Adrenal gland (tissue), 12 donors: Measurements from ENCODE around the gene TADA3. TPM values are rescaled to one million over a fixed set of nuclear protein-coding genes. Genes with fewer than 3 reads are reported as not detected.

ENCODE experiments used
- DNase-seq, 7 donors: peaks; one replicate each; pipeline ENCODE4 v3.0.0-alpha.2; 2019 to 2020
- H3K27ac ChIP-seq, 5 donors: fragments of 200-600 bp; sonication (generic) in 4 of 5; 1 replicate in 3 of 5; 2 replicates in 2 of 5; pipeline versions ENCODE4 v1.5.1 to v1.8.0; 2016 to 2020; ENCODE audit warnings: mild to moderate bottlenecking in 1 of 5
- H3K27me3 ChIP-seq: fragments of 200-600 bp; 2 replicates; pipeline ENCODE4 v1.8.0; 2021
- H3K36me3 ChIP-seq, 2 donors: fragments of 200-600 bp; replicated peaks in 1 of 2; 1 replicate in 1 of 2; 2 replicates in 1 of 2; pipeline versions ENCODE4 v1.5.1 to v1.8.0; 2018 to 2022
- H3K4me1 ChIP-seq, 2 donors: fragments of 200-600 bp; replicated peaks in 1 of 2; 1 replicate in 1 of 2; 2 replicates in 1 of 2; pipeline versions ENCODE4 v1.5.1 to v1.8.0; 2018 to 2021
- H3K4me3 ChIP-seq, 4 donors: fragments of 200-600 bp; sonication (generic) in 3 of 4; one replicate each; pipeline ENCODE4 v1.5.1; 2016 to 2018
- H3K9me3 ChIP-seq, 3 donors: fragments of 200-600 bp; sonication (generic) in 1 of 3; replicated peaks in 1 of 3; 1 replicate in 2 of 3; 2 replicates in 1 of 3; pipeline versions ENCODE4 v1.5.1 to v1.8.0; 2016 to 2021
- CTCF ChIP-seq, 6 experiments: fragments of 450-650 bp in 4 of 6; fragments of 200-600 bp in 2 of 6; sonication (generic) in 1 of 6; IDR thresholded peaks; 1 replicate in 5 of 6; 2 replicates in 1 of 6; pipeline versions ENCODE4 v1.5.1 to v1.8.0; 2016 to 2021; ENCODE audit warnings: antibody characterized with exemption in 6 of 6, mild to moderate bottlenecking in 2 of 6, moderate library complexity in 1 of 6
- POLR2A ChIP-seq, 2 donors: fragments of 450-650 bp; IDR thresholded peaks; one replicate each; pipeline ENCODE4 v1.6.1; 2017; ENCODE audit warnings: antibody characterized with exemption in 2 of 2, mild to moderate bottlenecking in 2 of 2, moderate library complexity in 1 of 2
- WGBS, 4 donors: extraction: QIAGEN DNeasy Blood & Tissue Kit in 2 of 4; methylation state at CpG; one replicate each; pipeline versions ENCODE4 v1.1.5 to v1.1.7; 2013 to 2017; 5-methylcytosine and 5-hydroxymethylcytosine counted together
- intact Hi-C, 2 donors: fragments of 100-400 bp; cut with DNase I; formaldehyde crosslinking; loops; one replicate each; pipeline versions ENCODE4 v1.14.1 to v1.15.0; 2022 to 2023
- polyA plus RNA-seq, 3 donors: library from polyadenylated mRNA; stranded (reverse); fragments of 200-250 nt in 2 of 3; fragments of 350-450 nt in 1 of 3; fragmentation: Illumina TruSeq in 1 of 3; extraction: RNeasy Lipid Tissue Mini Kit (QIAGEN cat#74804) in 1 of 3; gene quantifications; one replicate each; pipeline ENCODE4 v1.2.3, GENCODE V29; 2013 to 2014
- total RNA-seq, 9 donors: library from RNA; depleted of rRNA in 4 of 9; stranded (reverse); fragments of >200 nt in 4 of 9; fragments of 120-200 nt in 1 of 9; fragmentation: NEBNext Ultra II Directional in 1 of 9; extraction: Animal tissue kit (Norgen Biotek cat#: 25700) in 1 of 9; gene quantifications; one replicate each; pipeline versions ENCODE4 v1.1.0 to v1.2.4, GENCODE V29; 2013 to 2023
- donor health status: healthy with polysubstance abuse.
- donor health status: Bipolar disorder and iron deficiency.
- donor health status: DM: yes; HTN: yes; CAD: no.
- donor health status: DM: no; HTN: no; CAD: no.
- donor health status: DM: no; HTN: no; CAD: no.
- donor health status: DM: yes; HTN: yes; CAD: no.

The TADA3 gene
- total and polyA plus RNA-seq, 12 donors, result 49.7 to 148 (median 115) TPM

DNA sequence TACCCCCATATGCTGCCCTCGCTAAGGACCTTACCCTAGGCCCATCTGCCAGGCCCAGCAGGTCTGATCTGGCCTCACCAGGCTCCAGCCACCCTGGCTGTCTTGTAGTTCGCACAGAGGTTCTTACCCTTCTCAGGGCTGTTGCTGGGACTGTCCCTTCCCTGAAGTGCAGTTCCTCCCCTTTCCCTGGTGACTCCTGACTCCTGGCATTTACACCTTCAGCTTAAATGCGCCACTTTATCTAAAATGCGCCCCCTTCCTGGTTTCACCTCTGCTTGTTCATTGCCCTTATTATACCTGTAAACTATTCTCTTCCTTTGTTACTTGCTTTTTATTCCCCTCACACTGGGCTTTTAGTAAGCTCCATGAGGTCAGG, 17.0 kb upstream of the TADA3 start:
- DNase-seq, result no peak
- intact Hi-C loops, result loop anchor here in 1 of 2 donors (10.0 kb wide), 1 partner anchor 54 kb away; no protein-coding TSS in a partner anchor
- peak overlapping the region; percentile 11 to 93 (median 88) for H3K27ac ChIP-seq
- peaks cover 0 to 38% of the 10 kb centered on the region in 2 donors for H3K36me3 ChIP-seq
- H3K9me3 ChIP-seq, result no peaks in the 10 kb centered on the region
- H3K4me3 ChIP-seq, result peak overlapping the region in 2 of 4 donors; percentile 52 to 68
- TF ChIP-seq CTCF (IDR thresholded peaks at IDR 0.05), result no peak
- TF ChIP-seq POLR2A (IDR thresholded peaks at IDR 0.05), result no peak
- WGBS, 4 donors, result 86 to 89% (median 88%) methylated on average over 4 of the region's 4 CpGs
- peaks cover 0 to 15% of the 10 kb centered on the region in 2 donors for H3K4me1 ChIP-seq
- H3K27me3 ChIP-seq, result no peaks in the 10 kb centered on the region

- no peak for DNase-seq
- peak overlapping the region in 3 of 5 donors; percentile 87 to 93 (median 89) for H3K27ac ChIP-seq
- peaks cover 0 to 15% of the 10 kb centered on the region in 2 donors for H3K4me1 ChIP-seq
- intact Hi-C loops, result loop anchor here in 1 of 2 donors (10.0 kb wide), 1 partner anchor 54 kb away; no protein-coding TSS in a partner anchor
- H3K4me3 ChIP-seq, result no peak overlapping the region
- no peaks in the 10 kb centered on the region for H3K9me3 ChIP-seq
- peaks cover 0 to 41% of the 10 kb centered on the region in 2 donors for H3K36me3 ChIP-seq
- 68 to 90% (median 81%) methylated on average over 5 to 7 of the region's 7 CpGs for WGBS, 4 donors
- TF ChIP-seq POLR2A (IDR thresholded peaks at IDR 0.05) (no peak), CTCF (IDR thresholded peaks at IDR 0.05) (peak in 2 of 6 experiments; percentile 4 to 13)
- H3K27me3 ChIP-seq, result no peaks in the 10 kb centered on the region
Observed at GRCh38 chr3:9808345-9809037, 16.2 kb upstream of the TADA3 start.

GRCh38 chr3:9807981-9808344, 15.7 kb upstream of the TADA3 start:
- no peaks in the 10 kb centered on the region for H3K27me3 ChIP-seq
- no peaks in the 10 kb centered on the region for H3K9me3 ChIP-seq
- no peak for TF ChIP-seq POLR2A (IDR thresholded peaks at IDR 0.05)
- TF ChIP-seq CTCF (IDR thresholded peaks at IDR 0.05), result no peak
- no peak for DNase-seq
- H3K4me1 ChIP-seq, result peaks cover 0 to 15% of the 10 kb centered on the region in 2 donors
- intact Hi-C loops, result loop anchor here in 1 of 2 donors (10.0 kb wide), 1 partner anchor 53 kb away; no protein-coding TSS in a partner anchor
- H3K36me3 ChIP-seq, result peaks cover 0 to 46% of the 10 kb centered on the region in 2 donors
- H3K4me3 ChIP-seq, result no peak overlapping the region
- WGBS, 4 donors, result 84 to 100% (median 93%) methylated on average over 1 to 2 of the region's 2 CpGs
- no peak overlapping the region for H3K27ac ChIP-seq

- Histone ChIP-seq H3K9me3 (no peaks in the 10 kb centered on the region), H3K27ac (no peak overlapping the region), H3K36me3 (peaks cover 0 to 54% of the 10 kb centered on the region in 2 donors), H3K4me3 (no peak overlapping the region), H3K27me3 (no peaks in the 10 kb centered on the region), H3K4me1 (peaks cover 0 to 15% of the 10 kb centered on the region in 2 donors)
- intact Hi-C loops, result loop anchor here in 1 of 2 donors (10.0 kb wide), 1 partner anchor 52 kb away; no protein-coding TSS in a partner anchor
- TF ChIP-seq CTCF (IDR thresholded peaks at IDR 0.05) (no peak), POLR2A (IDR thresholded peaks at IDR 0.05) (no peak)
- DNase-seq, result no peak
- 88 to 91% (median 91%) methylated on average over 6 to 7 of the region's 7 CpGs for WGBS, 4 donors
Observed at GRCh38 chr3:9806688-9807589, 14.7 kb upstream of the TADA3 start.
